A549 (cell line): ENCODE measurements around the gene PDS5A.

ENCODE experiments used
- CHD2 ChIP-seq: fragments of 150-350 bp; IDR thresholded peaks from 2 replicates; pipeline ENCODE4 v1.6.1; 2014; ENCODE audit warnings: low read length; ENCODE audit not compliant: partially characterized antibody
- SREBF2 ChIP-seq: fragments of 450-650 bp; IDR thresholded peaks from 2 replicates; pipeline ENCODE4 v1.6.1; 2014; ENCODE audit warnings: mild to moderate bottlenecking, moderate library complexity
- TF ChIP-seq, protein P1 (sequence below): fragments of >200 bp; sonication (Bioruptor Twin); formaldehyde crosslinking; IDR thresholded peaks from 3 replicates; pipeline ENCODE4 v1.5.1; 2016
- TF ChIP-seq, protein P2 (sequence below): fragments of 250-450 bp; sonication (Bioruptor Pico); IDR thresholded peaks from 2 replicates; pipeline ENCODE4 v1.5.0; 2021; ENCODE audit warnings: mild to moderate bottlenecking, moderate library complexity, borderline replicate concordance

DNA sequence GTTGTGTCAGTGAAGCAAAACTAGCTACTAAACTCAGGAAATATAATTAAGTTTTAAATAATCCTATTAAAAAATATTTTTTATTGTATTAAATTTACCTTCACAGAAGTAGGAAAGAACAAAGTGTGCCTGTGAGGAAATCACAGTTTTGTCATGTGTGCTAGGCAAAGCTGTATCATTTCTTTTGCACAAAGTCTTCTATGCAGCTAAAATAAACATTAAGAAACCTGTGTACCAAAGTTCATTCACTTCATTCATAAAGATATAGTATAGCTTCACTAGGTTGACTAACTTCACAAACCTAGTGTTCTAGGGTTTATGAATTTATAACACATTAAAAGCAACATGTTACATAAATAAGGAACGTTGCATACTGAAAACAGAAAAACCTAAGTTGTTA, 131.0 kb downstream of the PDS5A start:
- TF ChIP-seq SREBF2 = no peak
- TF ChIP-seq, protein P1, sequence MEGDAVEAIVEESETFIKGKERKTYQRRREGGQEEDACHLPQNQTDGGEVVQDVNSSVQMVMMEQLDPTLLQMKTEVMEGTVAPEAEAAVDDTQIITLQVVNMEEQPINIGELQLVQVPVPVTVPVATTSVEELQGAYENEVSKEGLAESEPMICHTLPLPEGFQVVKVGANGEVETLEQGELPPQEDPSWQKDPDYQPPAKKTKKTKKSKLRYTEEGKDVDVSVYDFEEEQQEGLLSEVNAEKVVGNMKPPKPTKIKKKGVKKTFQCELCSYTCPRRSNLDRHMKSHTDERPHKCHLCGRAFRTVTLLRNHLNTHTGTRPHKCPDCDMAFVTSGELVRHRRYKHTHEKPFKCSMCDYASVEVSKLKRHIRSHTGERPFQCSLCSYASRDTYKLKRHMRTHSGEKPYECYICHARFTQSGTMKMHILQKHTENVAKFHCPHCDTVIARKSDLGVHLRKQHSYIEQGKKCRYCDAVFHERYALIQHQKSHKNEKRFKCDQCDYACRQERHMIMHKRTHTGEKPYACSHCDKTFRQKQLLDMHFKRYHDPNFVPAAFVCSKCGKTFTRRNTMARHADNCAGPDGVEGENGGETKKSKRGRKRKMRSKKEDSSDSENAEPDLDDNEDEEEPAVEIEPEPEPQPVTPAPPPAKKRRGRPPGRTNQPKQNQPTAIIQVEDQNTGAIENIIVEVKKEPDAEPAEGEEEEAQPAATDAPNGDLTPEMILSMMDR = no peak
- TF ChIP-seq CHD2 = no peak
- TF ChIP-seq, protein P2, sequence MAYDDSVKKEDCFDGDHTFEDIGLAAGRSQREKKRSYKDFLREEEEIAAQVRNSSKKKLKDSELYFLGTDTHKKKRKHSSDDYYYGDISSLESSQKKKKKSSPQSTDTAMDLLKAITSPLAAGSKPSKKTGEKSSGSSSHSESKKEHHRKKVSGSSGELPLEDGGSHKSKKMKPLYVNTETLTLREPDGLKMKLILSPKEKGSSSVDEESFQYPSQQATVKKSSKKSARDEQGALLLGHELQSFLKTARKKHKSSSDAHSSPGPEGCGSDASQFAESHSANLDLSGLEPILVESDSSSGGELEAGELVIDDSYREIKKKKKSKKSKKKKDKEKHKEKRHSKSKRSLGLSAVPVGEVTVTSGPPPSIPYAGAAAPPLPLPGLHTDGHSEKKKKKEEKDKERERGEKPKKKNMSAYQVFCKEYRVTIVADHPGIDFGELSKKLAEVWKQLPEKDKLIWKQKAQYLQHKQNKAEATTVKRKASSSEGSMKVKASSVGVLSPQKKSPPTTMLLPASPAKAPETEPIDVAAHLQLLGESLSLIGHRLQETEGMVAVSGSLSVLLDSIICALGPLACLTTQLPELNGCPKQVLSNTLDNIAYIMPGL (CRISPR knock-in tag) = no peak
